GM23248 (cell line): Measurements from ENCODE around the gene RSBN1L.

Source experiments
- EZH2 ChIP-seq: fragments of 200-600 bp; sonication (generic); IDR thresholded peaks from 2 replicates; pipeline ENCODE4 v1.6.1; 2018; ENCODE audit warnings: antibody characterized with exemption, mild to moderate bottlenecking; ENCODE audit not compliant: insufficient read depth, poor library complexity, severe bottlenecking
- EZH2phosphoT487 ChIP-seq: fragments of 200-600 bp; sonication (generic); IDR thresholded peaks from 2 replicates; pipeline ENCODE4 v1.6.1; 2018; ENCODE audit warnings: antibody characterized with exemption, moderate library complexity, mild to moderate bottlenecking, low read depth; ENCODE audit not compliant: insufficient read depth

- TF ChIP-seq EZH2, result no peak
- no peak for TF ChIP-seq EZH2phosphoT487
Measured at GRCh38 chr7:77806425-77806824, 110.2 kb downstream of the RSBN1L start.
